Measurements from ENCODE around the gene PPP1R18. TPM values are rescaled to one million over a fixed set of nuclear protein-coding genes. Genes with fewer than 3 reads are reported as not detected.
"Not testable (repeated sequence)": the region's sequence is repeated elsewhere in the genome, so short reads cannot be mapped to it uniquely, and the experiment has no call there.

PPP1R18 gene
- total and polyA plus RNA-seq, 8 donors = 9.0 to 40.3 (median 19.2) TPM

GRCh38 chr6:30723843-30724741 is 37.6 kb upstream of the PPP1R18 start:
- H3K4me3 ChIP-seq = peak overlapping the region in 1 of 4 donors; percentile 11
- H3K4me1 ChIP-seq = peaks cover 22 to 71% (median 45%) of the 10 kb centered on the region in 4 donors
- DNase-seq; intact Hi-C loops (cut with DNase I; ENCODE audit: low total_unique reads); H3K9me3 ChIP-seq; H3K27me3 ChIP-seq: not testable (repeated sequence)
- peak overlapping the region in 3 of 5 donors; percentile 42 to 98 (median 49) for H3K27ac ChIP-seq
- WGBS, 5 donors = 54 to 60% (median 56%) methylated on average over 19 to 29 of the region's 29 CpGs
- H3K36me3 ChIP-seq = peaks cover 51 to 69% (median 66%) of the 10 kb centered on the region in 4 donors
- peak in 1 of 3 donors; percentile 9 for TF ChIP-seq POLR2AphosphoS5 (IDR thresholded peaks at IDR 0.05)

- H3K4me1 ChIP-seq = peaks cover 24 to 72% (median 50%) of the 10 kb centered on the region in 4 donors
- WGBS, 5 donors = 47 to 55% (median 51%) methylated on average over 16 of the region's 16 CpGs
- H3K9me3 ChIP-seq; DNase-seq; H3K27me3 ChIP-seq; intact Hi-C loops (cut with DNase I; ENCODE audit: low total_unique reads): not testable (repeated sequence)
- peak overlapping the region in 1 of 4 donors; percentile 11 for H3K4me3 ChIP-seq
- H3K36me3 ChIP-seq = peaks cover 48 to 61% (median 58%) of the 10 kb centered on the region in 4 donors
- H3K27ac ChIP-seq = peak overlapping the region in 4 of 5 donors; percentile 93 to 99 (median 98)
These were observed 36.9 kb upstream of the PPP1R18 start for GRCh38 chr6:30723159-30723842.

GRCh38 chr6:30722280-30723112 is 36.1 kb upstream of the PPP1R18 start:
- peak in 2 of 3 donors; percentile 33 to 84 for TF ChIP-seq POLR2AphosphoS5 (IDR thresholded peaks at IDR 0.05)
- TF ChIP-seq CTCF (IDR thresholded peaks at IDR 0.05) = peak in 6 of 7 experiments; percentile 73 to 99 (median 98)
- no peak for TF ChIP-seq POLR2A (IDR thresholded peaks at IDR 0.05)
- no peak for TF ChIP-seq EP300 (IDR thresholded peaks at IDR 0.05)
- peaks cover 40 to 53% (median 50%) of the 10 kb centered on the region in 4 donors for H3K36me3 ChIP-seq
- H3K27me3 ChIP-seq = no peaks in the 10 kb centered on the region
- intact Hi-C loops (cut with DNase I; ENCODE audit: low total_unique reads) = no loop called here
- H3K27ac ChIP-seq = peak overlapping the region; percentile 91 to 99 (median 98)
- peak overlapping the region; percentile 72 to 90 (median 86) for H3K4me3 ChIP-seq
- DNase-seq = peak; percentile 88 to 93
- WGBS, 5 donors = 7 to 10% (median 8%) methylated on average over 27 of the region's 27 CpGs
- H3K9me3 ChIP-seq = no peaks in the 10 kb centered on the region
- peaks cover 29 to 72% (median 55%) of the 10 kb centered on the region in 4 donors for H3K4me1 ChIP-seq

GRCh38 chr6:30722025-30722279 is 35.5 kb upstream of the PPP1R18 start:
- H3K27me3 ChIP-seq; DNase-seq; H3K9me3 ChIP-seq; intact Hi-C loops (cut with DNase I; ENCODE audit: low total_unique reads): not testable (repeated sequence)
- Histone ChIP-seq H3K27ac (peak overlapping the region; percentile 91 to 99 (median 98)), H3K4me3 (peak overlapping the region; percentile 72 to 90 (median 86)), H3K36me3 (peaks cover 34 to 48% (median 45%) of the 10 kb centered on the region in 4 donors), H3K4me1 (peaks cover 29 to 69% (median 55%) of the 10 kb centered on the region in 4 donors)
- WGBS, 5 donors = 3 to 8% (median 5%) methylated on average over 10 of the region's 10 CpGs

- Histone ChIP-seq H3K27me3 (no peaks in the 10 kb centered on the region), H3K9me3 (no peaks in the 10 kb centered on the region), H3K4me3 (peak overlapping the region; percentile 72 to 90 (median 86)), H3K36me3 (peaks cover 31 to 42% (median 40%) of the 10 kb centered on the region in 4 donors), H3K27ac (peak overlapping the region; percentile 93 to 99 (median 98)), H3K4me1 (peaks cover 29 to 74% (median 60%) of the 10 kb centered on the region in 4 donors)
- TF ChIP-seq CTCF (IDR thresholded peaks at IDR 0.05) = peak in 3 of 7 experiments; percentile 44 to 80 (median 51)
- TF ChIP-seq POLR2AphosphoS5 (IDR thresholded peaks at IDR 0.05) = peak; percentile 34 to 77 (median 65)
- TF ChIP-seq POLR2A (IDR thresholded peaks at IDR 0.05) = no peak
- no peak for TF ChIP-seq EP300 (IDR thresholded peaks at IDR 0.05)
- WGBS, 5 donors = 0 to 1% (median 1%) methylated on average over 43 to 71 of the region's 71 CpGs
- peak; percentile 94 to 98 for DNase-seq
- intact Hi-C loops (cut with DNase I; ENCODE audit: low total_unique reads) = no loop called here
These were observed 35.0 kb upstream of the PPP1R18 start for GRCh38 chr6:30721198-30722024.

Measured in stomach (tissue), 9 donors.